Activated CD8-positive, alpha-beta T cell treated with anti-CD3 and anti-CD28 coated beads for 36 hours (primary cell): Measurements from ENCODE around the gene SLC4A4. TPM values are rescaled to one million over a fixed set of nuclear protein-coding genes. Genes with fewer than 3 reads are reported as not detected.

Source experiments
- ATAC-seq: fragments of 200-7000 bp; cut with Tn5 transposase; one replicate; pipeline ENCODE4 v1.10.0; 2021; ENCODE audit warnings: mild to moderate bottlenecking, moderate library complexity
- CTCF ChIA-PET: fragments of 350-600 bp; sonication (Branson Sonifier 250); formaldehyde crosslinking; loops from one replicate; lab custom pipeline; 2021; ENCODE audit warnings: antibody characterized with exemption; lab: Charles Lee
- POLR2A ChIA-PET: fragments of 350-600 bp; sonication (Branson Sonifier 250); formaldehyde crosslinking; loops from one replicate; lab custom pipeline; 2021; ENCODE audit warnings: antibody characterized with exemption; lab: Charles Lee
- DNase-seq: peaks from one replicate; pipeline ENCODE4 v3.0.0-alpha.2; 2020
- H3K27ac Mint-ChIP-seq: one replicate; pipeline ENCODE4 v1.8.0; 2021; ENCODE audit warnings: mild to moderate bottlenecking, mixed read lengths
- H3K27me3 Mint-ChIP-seq: one replicate; pipeline ENCODE4 v1.8.0; 2021; ENCODE audit warnings: mixed read lengths
- H3K36me3 Mint-ChIP-seq: one replicate; pipeline ENCODE4 v1.8.0; 2021; ENCODE audit warnings: low read depth, mixed read lengths
- H3K4me1 Mint-ChIP-seq: one replicate; pipeline ENCODE4 v1.8.0; 2021; ENCODE audit warnings: low read depth, mixed read lengths
- H3K4me3 Mint-ChIP-seq: one replicate; pipeline ENCODE4 v1.8.0; 2021; ENCODE audit warnings: mild to moderate bottlenecking, moderate library complexity, mixed read lengths
- H3K9me3 Mint-ChIP-seq: one replicate; pipeline ENCODE4 v1.8.0; 2021; ENCODE audit warnings: mixed read lengths
- intact Hi-C: fragments of 100-400 bp; cut with micrococcal nuclease; formaldehyde crosslinking; loops from one replicate; pipeline ENCODE4 v1.10.0; 2022
- total RNA-seq, 2 experiments: library from RNA; stranded (reverse); gene quantifications; one replicate each; pipeline ENCODE4 v1.2.3, GENCODE V29; 2021
- TF ChIP-seq, protein P1 (sequence below): fragments of 200-600 bp; IDR thresholded peaks from one replicate; pipeline ENCODE4 v1.8.0; 2022; ENCODE audit warnings: antibody characterized with exemption, mild to moderate bottlenecking

The SLC4A4 gene
- total RNA-seq, 2 experiments from 2014 or later: 0.59 to 0.81 TPM

DNA sequence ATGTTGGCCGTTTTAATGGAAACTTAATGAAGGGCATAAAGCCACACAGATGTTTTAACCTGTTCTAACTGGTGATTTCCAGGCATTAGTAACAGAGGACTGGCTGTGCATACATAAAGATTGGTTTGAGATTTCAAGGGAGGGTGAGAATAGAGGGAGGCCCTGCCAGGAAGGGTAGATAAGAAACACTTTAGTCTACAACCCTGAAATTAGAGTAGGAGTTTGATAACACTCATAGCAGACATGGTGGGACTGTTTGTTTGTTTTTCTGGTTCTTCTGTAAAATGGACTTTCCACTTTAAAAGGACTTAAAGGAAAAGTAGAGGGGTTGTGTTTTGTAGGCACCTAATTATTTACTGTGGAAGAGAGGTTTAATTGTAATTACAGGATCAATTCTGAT is 16.2 kb downstream of the SLC4A4 start:
- intact Hi-C loops: no loop called here
- DNase-seq (no peak), ATAC-seq (no peak)
- H3K27me3 Mint-ChIP-seq: no peaks in the 10 kb centered on the region
- no peaks in the 10 kb centered on the region for H3K36me3 Mint-ChIP-seq
- CTCF ChIA-PET: no interaction called here
- H3K4me3 Mint-ChIP-seq: no peak overlapping the region
- TF ChIP-seq, protein P1, sequence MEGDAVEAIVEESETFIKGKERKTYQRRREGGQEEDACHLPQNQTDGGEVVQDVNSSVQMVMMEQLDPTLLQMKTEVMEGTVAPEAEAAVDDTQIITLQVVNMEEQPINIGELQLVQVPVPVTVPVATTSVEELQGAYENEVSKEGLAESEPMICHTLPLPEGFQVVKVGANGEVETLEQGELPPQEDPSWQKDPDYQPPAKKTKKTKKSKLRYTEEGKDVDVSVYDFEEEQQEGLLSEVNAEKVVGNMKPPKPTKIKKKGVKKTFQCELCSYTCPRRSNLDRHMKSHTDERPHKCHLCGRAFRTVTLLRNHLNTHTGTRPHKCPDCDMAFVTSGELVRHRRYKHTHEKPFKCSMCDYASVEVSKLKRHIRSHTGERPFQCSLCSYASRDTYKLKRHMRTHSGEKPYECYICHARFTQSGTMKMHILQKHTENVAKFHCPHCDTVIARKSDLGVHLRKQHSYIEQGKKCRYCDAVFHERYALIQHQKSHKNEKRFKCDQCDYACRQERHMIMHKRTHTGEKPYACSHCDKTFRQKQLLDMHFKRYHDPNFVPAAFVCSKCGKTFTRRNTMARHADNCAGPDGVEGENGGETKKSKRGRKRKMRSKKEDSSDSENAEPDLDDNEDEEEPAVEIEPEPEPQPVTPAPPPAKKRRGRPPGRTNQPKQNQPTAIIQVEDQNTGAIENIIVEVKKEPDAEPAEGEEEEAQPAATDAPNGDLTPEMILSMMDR: no peak
- H3K9me3 Mint-ChIP-seq: no peaks in the 10 kb centered on the region
- no peak overlapping the region for H3K27ac Mint-ChIP-seq
- POLR2A ChIA-PET: no interaction called here
- H3K4me1 Mint-ChIP-seq: no peaks in the 10 kb centered on the region

DNA sequence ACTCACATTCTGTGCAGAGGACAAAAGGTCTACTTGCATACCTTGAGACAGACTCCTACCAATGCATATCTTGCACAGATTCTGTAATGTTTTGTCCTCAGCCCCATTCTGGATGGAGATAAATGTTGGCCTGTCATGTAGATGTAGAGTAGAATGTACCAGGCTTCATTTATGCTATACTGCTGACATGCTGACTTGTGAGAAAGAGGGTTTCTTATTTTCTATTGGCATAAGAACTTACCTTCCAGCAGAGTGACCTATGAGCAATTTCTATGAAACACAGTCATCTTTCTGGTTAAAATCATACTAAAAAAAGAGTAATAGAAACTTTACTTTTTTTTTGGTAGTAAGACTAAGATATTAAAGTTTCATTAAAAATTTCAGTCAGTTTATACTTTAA is 17.2 kb downstream of the SLC4A4 start:
- ChIA-PET CTCF (no interaction called here), POLR2A (no interaction called here)
- DNase-seq (no peak), ATAC-seq (no peak)
- Mint-ChIP-seq H3K27ac (no peak overlapping the region), H3K36me3 (no peaks in the 10 kb centered on the region), H3K27me3 (no peaks in the 10 kb centered on the region), H3K4me3 (no peak overlapping the region), H3K4me1 (no peaks in the 10 kb centered on the region), H3K9me3 (no peaks in the 10 kb centered on the region)
- TF ChIP-seq, protein P1: no peak
- intact Hi-C loops: no loop called here

DNA sequence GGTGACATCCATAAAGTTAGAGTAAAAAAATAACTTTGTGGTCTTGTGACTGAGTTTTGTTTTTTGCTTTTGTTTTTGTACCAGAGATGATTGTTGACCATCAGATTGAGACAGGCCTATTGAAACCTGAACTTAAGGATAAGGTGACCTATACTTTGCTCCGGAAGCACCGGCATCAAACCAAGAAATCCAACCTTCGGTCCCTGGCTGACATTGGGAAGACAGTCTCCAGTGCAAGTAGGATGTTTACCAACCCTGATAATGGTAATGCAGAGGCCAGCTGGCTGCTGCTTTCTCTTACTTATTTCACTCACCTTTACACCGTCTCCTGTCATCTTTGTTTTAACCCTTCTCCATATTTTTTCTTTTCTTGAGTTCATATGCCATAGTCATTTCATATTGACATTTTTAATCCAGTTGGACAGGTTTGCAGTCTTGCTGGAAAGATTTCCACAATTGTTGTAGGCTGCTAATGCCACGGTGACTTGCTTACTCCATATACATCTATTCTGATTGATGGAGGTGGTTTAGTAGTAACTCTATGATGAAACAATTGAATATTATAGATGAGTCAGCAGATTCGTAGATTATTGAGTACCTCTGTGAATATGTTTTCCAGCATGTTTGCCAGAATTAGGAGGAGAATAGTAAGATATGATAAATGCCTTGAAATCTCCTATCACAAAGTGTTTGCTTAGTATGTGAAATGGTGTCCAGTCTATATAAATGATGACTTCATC is 18.3 kb downstream of the SLC4A4 start:
- Mint-ChIP-seq H3K4me3 (no peak overlapping the region), H3K27ac (no peak overlapping the region), H3K9me3 (no peaks in the 10 kb centered on the region), H3K4me1 (no peaks in the 10 kb centered on the region), H3K27me3 (no peaks in the 10 kb centered on the region), H3K36me3 (no peaks in the 10 kb centered on the region)
- ChIA-PET POLR2A (no interaction called here), CTCF (no interaction called here)
- no peak for DNase-seq
- intact Hi-C loops: no loop called here
- TF ChIP-seq, protein P1: no peak
- no peak for ATAC-seq

DNA sequence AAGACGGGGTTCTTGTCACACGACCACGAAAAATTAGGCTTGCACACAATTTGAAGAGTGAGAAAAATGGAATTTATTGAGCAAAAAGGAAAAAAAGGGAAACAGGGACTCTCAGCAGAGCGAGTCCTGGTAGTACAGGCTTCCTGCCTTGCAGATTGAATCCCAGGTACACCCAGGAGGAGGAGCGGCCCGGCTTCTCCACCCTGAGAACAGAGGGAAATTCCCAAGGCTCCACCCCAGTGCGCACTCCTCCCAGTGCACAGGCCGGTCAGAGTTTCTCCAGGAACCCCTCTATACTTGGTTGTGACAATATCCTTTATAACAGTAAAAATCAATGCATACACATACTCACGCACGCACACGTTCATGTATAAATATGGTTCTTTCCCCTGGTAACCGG is 22.0 kb downstream of the SLC4A4 start:
- no peak for ATAC-seq
- no peaks in the 10 kb centered on the region for H3K27me3 Mint-ChIP-seq
- POLR2A ChIA-PET: interaction anchor here (0.7 kb wide), 1 partner anchor 450 kb away, joined by 3 read pairs; no protein-coding TSS in a partner anchor
- H3K36me3 Mint-ChIP-seq: no peaks in the 10 kb centered on the region
- H3K4me1 Mint-ChIP-seq: no peaks in the 10 kb centered on the region
- H3K4me3 Mint-ChIP-seq: no peak overlapping the region
- intact Hi-C loops: no loop called here
- CTCF ChIA-PET: no interaction called here
- TF ChIP-seq, protein P1: no peak
- no peak for DNase-seq
- no peak overlapping the region for H3K27ac Mint-ChIP-seq
- no peaks in the 10 kb centered on the region for H3K9me3 Mint-ChIP-seq

DNA sequence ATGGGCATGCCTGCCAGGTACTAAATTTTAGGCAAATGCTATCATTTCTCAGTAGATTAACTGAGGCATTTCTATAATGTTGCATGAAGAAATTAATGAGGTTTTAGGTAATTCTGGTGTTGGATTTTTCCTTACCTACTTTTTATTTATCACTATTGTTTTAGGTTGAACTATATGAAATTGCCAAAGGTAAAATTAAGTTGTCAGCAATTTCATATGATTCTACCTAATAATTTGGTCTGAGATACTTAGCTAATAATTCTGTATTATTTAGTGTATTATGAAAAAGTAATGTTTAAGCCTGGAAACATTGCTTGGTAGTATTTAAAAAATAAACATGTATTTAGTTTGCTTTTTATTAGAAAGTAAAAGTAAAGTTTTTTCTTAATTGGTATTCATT is 22.7 kb downstream of the SLC4A4 start:
- TF ChIP-seq, protein P1: no peak
- intact Hi-C loops: no loop called here
- CTCF ChIA-PET: no interaction called here

More for the DNA sequence above, 22.7 kb downstream of the SLC4A4 start:
- H3K27ac Mint-ChIP-seq: no peak overlapping the region
- no peak for ATAC-seq
- H3K4me1 Mint-ChIP-seq: no peaks in the 10 kb centered on the region
- no peak for DNase-seq
- H3K27me3 Mint-ChIP-seq: no peaks in the 10 kb centered on the region
- no peaks in the 10 kb centered on the region for H3K9me3 Mint-ChIP-seq
- POLR2A ChIA-PET: interaction anchor here (0.7 kb wide), 1 partner anchor 450 kb away, joined by 3 read pairs; no protein-coding TSS in a partner anchor
- H3K4me3 Mint-ChIP-seq: no peak overlapping the region
- H3K36me3 Mint-ChIP-seq: no peaks in the 10 kb centered on the region
